HL-60 (cell line): ENCODE measurements around the gene HLA-DRA.

ENCODE experiments used
- DNase-seq, 2 experiments: peaks; one replicate each; pipeline ENCODE4 v3.0.0-alpha.2; 2010 to 2020; ENCODE audit warnings: low read depth in 1 of 2, low spot score in 1 of 2
- H3K27ac ChIP-seq: fragments of 250-450 bp; sonication (Bioruptor Pico); replicated peaks from 2 replicates; pipeline ENCODE4 v1.5.1; 2020; ENCODE audit warnings: mild to moderate bottlenecking, moderate library complexity
- H3K27me3 ChIP-seq: fragments of 250-450 bp; sonication (Bioruptor Pico); 2 replicates; pipeline ENCODE4 v1.5.1; 2021; ENCODE audit warnings: mild to moderate bottlenecking, moderate library complexity; ENCODE audit not compliant: insufficient read depth, poor library complexity, severe bottlenecking
- H3K4me3 ChIP-seq: replicated peaks from 2 replicates; pipeline ENCODE4 v1.5.1; 2011; ENCODE audit warnings: mild to moderate bottlenecking, control low read depth, low read length; ENCODE audit not compliant: insufficient read depth
- CTCF ChIP-seq: IDR thresholded peaks from one replicate; pipeline ENCODE4 v1.5.1; 2011; ENCODE audit warnings: low read length, control low read depth, inconsistent platforms; ENCODE audit not compliant: insufficient read depth
- GABPA ChIP-seq: IDR thresholded peaks from 2 replicates; pipeline ENCODE4 v1.6.1; 2012; ENCODE audit warnings: low read depth
- POLR2AphosphoS5 ChIP-seq: IDR thresholded peaks from 2 replicates; pipeline ENCODE4 v1.6.1; 2012; ENCODE audit warnings: low read depth
- REST ChIP-seq: IDR thresholded peaks from 2 replicates; pipeline ENCODE4 v1.6.1; 2012; ENCODE audit warnings: low read depth; ENCODE audit not compliant: insufficient replicate concordance
- SPI1 ChIP-seq: IDR thresholded peaks from 2 replicates; pipeline ENCODE4 v1.6.1; 2012; ENCODE audit warnings: low read depth, mild to moderate bottlenecking, borderline replicate concordance

Gene HLA-DRA

GRCh38 chr6:32449088-32449736 lies 9.5 kb downstream of the HLA-DRA start:
- DNase-seq, result no peak
- H3K27ac ChIP-seq, result no peak overlapping the region
- H3K4me3 ChIP-seq, result no peak overlapping the region
- H3K27me3 ChIP-seq, result no peaks in the 10 kb centered on the region
- TF ChIP-seq GABPA (no peak), REST (no peak), CTCF (no peak), POLR2AphosphoS5 (no peak), SPI1 (no peak)

GRCh38 chr6:32457054-32457453 lies 17.4 kb downstream of the HLA-DRA start:
- Histone ChIP-seq H3K27me3 (peaks cover 11% of the 10 kb centered on the region), H3K4me3 (no peak overlapping the region), H3K27ac (no peak overlapping the region)
- no peak for DNase-seq
- no peak for TF ChIP-seq GABPA

GRCh38 chr6:32459781-32460424 lies 20.2 kb downstream of the HLA-DRA start:
- TF ChIP-seq GABPA, result peak; percentile 28; the same call in 1 of the 2 replicates
- no peak for TF ChIP-seq CTCF
- TF ChIP-seq SPI1, result no peak
- Histone ChIP-seq H3K27ac (no peak overlapping the region), H3K27me3 (peaks cover 11% of the 10 kb centered on the region), H3K4me3 (0 out of 2 replicates have a peak overlapping the region, but pooled peaks have one; percentile 6)
- DNase-seq, result no peak

- Histone ChIP-seq H3K27ac (no peak overlapping the region), H3K4me3 (no peak overlapping the region), H3K27me3 (peaks cover 11% of the 10 kb centered on the region)
- no peak for TF ChIP-seq GABPA
- no peak for TF ChIP-seq REST
- TF ChIP-seq SPI1, result no peak
- TF ChIP-seq POLR2AphosphoS5, result no peak
- TF ChIP-seq CTCF, result no peak
- no peak for DNase-seq
Observed at GRCh38 chr6:32460528-32460927, 20.8 kb downstream of the HLA-DRA start.
